RPMI7951 (cell line): ENCODE results near the gene DAZ1. TPM values are rescaled to one million over a fixed set of nuclear protein-coding genes. Genes with fewer than 3 reads are reported as not detected.
"Not testable (repeated sequence)": the region's sequence is repeated elsewhere in the genome, so short reads cannot be mapped to it uniquely, and the experiment has no call there.

Experiments
- DNase-seq: peaks from one replicate; pipeline ENCODE4 v3.0.0-alpha.2; 2012; ENCODE audit warnings: low read depth
- total RNA-seq: library from RNA; depleted of rRNA; stranded (reverse); fragments of >200 nt; shearing (Covaris generic); gene quantifications from 2 replicates; pipeline ENCODE4 v1.2.3, GENCODE V29; 2014; rRNA removed

Gene DAZ1
- total RNA-seq: not detected in 2 replicates

GRCh38 chrY:23198908-23199307 is at the start of gene DAZ1:
Gene DAZ1 (minus strand): TSS chrY:23199008. CDS start chrY:23198800, 208 bp downstream.
- not testable (repeated sequence) for DNase-seq

GRCh38 chrY:23219233-23219632 is 20.4 kb upstream of the DAZ1 start, which contains the start of gene DAZ2:
Gene DAZ2 (plus strand): TSS chrY:23219533. CDS start chrY:23219741, 208 bp downstream.
- not testable (repeated sequence) for DNase-seq

- not testable (repeated sequence) for DNase-seq
These were observed 11.9 kb upstream of the DAZ1 start for GRCh38 chrY:23210681-23211080.

GRCh38 chrY:23209802-23210495 is 11.1 kb upstream of the DAZ1 start:
- not testable (repeated sequence) for DNase-seq

GRCh38 chrY:23207455-23207854 is 8.6 kb upstream of the DAZ1 start:
- not testable (repeated sequence) for DNase-seq

Other genes starting within 250 kb of the DAZ1 start
- gene BPY2, start 214.7 kb downstream of the DAZ1 start, total RNA-seq: not detected in 2 replicates
- gene DAZ2, start 20.5 kb upstream of the DAZ1 start, total RNA-seq: not detected in 2 replicates